DOHH2 (cell line): ENCODE measurements around the gene GTF2H1.

Source experiments
- H3F3A ChIP-seq: fragments of 200-600 bp; sonication (generic), shearing (Covaris generic); 2 replicates; pipeline ENCODE4 v1.6.0; 2016; ENCODE audit warnings: antibody characterized with exemption, mild to moderate bottlenecking; ENCODE audit not compliant: control insufficient read depth, insufficient read depth
- H3K27ac ChIP-seq: fragments of 200-600 bp; sonication (generic); 2 replicates; pipeline ENCODE4 v1.5.1; 2014; ENCODE audit warnings: low read depth, mild to moderate bottlenecking, low read length, moderate library complexity
- H3K27me3 ChIP-seq: fragments of 200-600 bp; sonication (generic); 2 replicates; pipeline ENCODE4 v1.6.1; 2014; ENCODE audit warnings: mild to moderate bottlenecking, low read length, mixed read lengths; ENCODE audit not compliant: control insufficient read depth
- H3K36me3 ChIP-seq: fragments of 200-600 bp; sonication (generic); 2 replicates; pipeline ENCODE4 v1.6.1; 2014; ENCODE audit warnings: mild to moderate bottlenecking, low read length, moderate library complexity, mixed read lengths; ENCODE audit not compliant: control insufficient read depth
- H3K4me1 ChIP-seq: fragments of 200-600 bp; sonication (generic); 2 replicates; pipeline ENCODE4 v1.6.1; 2014; ENCODE audit warnings: mild to moderate bottlenecking, low read length, mixed read lengths; ENCODE audit not compliant: control insufficient read depth
- H3K4me2 ChIP-seq: fragments of 200-600 bp; sonication (generic); 2 replicates; pipeline ENCODE4 v1.6.0; 2014; ENCODE audit warnings: mild to moderate bottlenecking, low read length, moderate library complexity
- H3K4me3 ChIP-seq: fragments of 200-600 bp; sonication (generic); 2 replicates; pipeline ENCODE4 v1.5.1; 2014; ENCODE audit warnings: mild to moderate bottlenecking, low read length, mixed read lengths
- H3K79me2 ChIP-seq: fragments of 200-600 bp; sonication (generic); 2 replicates; pipeline ENCODE4 v1.6.1; 2014; ENCODE audit warnings: mild to moderate bottlenecking, low read length, mixed read lengths; ENCODE audit not compliant: control insufficient read depth
- H3K9me2 ChIP-seq: fragments of 200-600 bp; sonication (generic); replicated peaks from 2 replicates; pipeline ENCODE4 v1.6.1; 2014; ENCODE audit warnings: mild to moderate bottlenecking, low read length, mixed read lengths; ENCODE audit not compliant: control insufficient read depth
- H3K9me3 ChIP-seq: fragments of 200-600 bp; sonication (generic); 2 replicates; pipeline ENCODE4 v1.6.1; 2014; ENCODE audit warnings: antibody characterized with exemption, low read length, mixed read lengths; ENCODE audit not compliant: control insufficient read depth, insufficient read depth
- H4K20me1 ChIP-seq: fragments of 200-600 bp; sonication (generic); 2 replicates; pipeline ENCODE4 v1.6.0; 2014; ENCODE audit warnings: low read depth, mild to moderate bottlenecking, antibody characterized with exemption, low read length, moderate library complexity; ENCODE audit not compliant: control insufficient read depth, insufficient read depth
- CTCF ChIP-seq: fragments of 200-600 bp; sonication (generic); IDR thresholded peaks from one replicate; pipeline ENCODE4 v1.5.1; 2014; ENCODE audit warnings: antibody characterized with exemption, mild to moderate bottlenecking, low read depth, low read length; ENCODE audit not compliant: poor library complexity, severe bottlenecking
- EZH2phosphoT487 ChIP-seq: fragments of 200-600 bp; sonication (generic); IDR thresholded peaks from 2 replicates; pipeline ENCODE4 v1.6.1; 2017; ENCODE audit warnings: borderline replicate concordance, mild to moderate bottlenecking, antibody characterized with exemption, low read length, moderate library complexity, mixed read lengths

The GTF2H1 gene

GRCh38 chr11:18330921-18331320 is 8.6 kb downstream of the GTF2H1 start:
- peaks cover 5% of the 10 kb centered on the region; the same call in 1 of the 2 replicates for H4K20me1 ChIP-seq
- H3K9me2 ChIP-seq, result no peaks in the 10 kb centered on the region
- H3K4me2 ChIP-seq, result no peak overlapping the region
- peaks cover 87% of the 10 kb centered on the region for H3K79me2 ChIP-seq
- H3K27me3 ChIP-seq, result no peaks in the 10 kb centered on the region
- peaks cover 13% of the 10 kb centered on the region for H3K4me1 ChIP-seq
- peaks cover 7% of the 10 kb centered on the region; the same call in 1 of the 2 replicates for H3F3A ChIP-seq
- no peaks in the 10 kb centered on the region for H3K9me3 ChIP-seq
- no peak overlapping the region for H3K4me3 ChIP-seq
- peaks cover 89% of the 10 kb centered on the region for H3K36me3 ChIP-seq
- H3K27ac ChIP-seq, result no peak overlapping the region
- TF ChIP-seq CTCF, result no peak
- no peak for TF ChIP-seq EZH2phosphoT487

GRCh38 chr11:18332302-18332701 is 9.9 kb downstream of the GTF2H1 start:
- H3K4me2 ChIP-seq, result no peak overlapping the region
- peaks cover 73% of the 10 kb centered on the region for H3K79me2 ChIP-seq

GRCh38 chr11:18332891-18333290 is 10.5 kb downstream of the GTF2H1 start:
- no peaks in the 10 kb centered on the region for H3K9me3 ChIP-seq
- no peak overlapping the region for H3K4me2 ChIP-seq
- peaks cover 5% of the 10 kb centered on the region; the same call in 1 of the 2 replicates for H4K20me1 ChIP-seq
- peaks cover 13% of the 10 kb centered on the region for H3K4me1 ChIP-seq
- peaks cover 7% of the 10 kb centered on the region; the same call in 1 of the 2 replicates for H3F3A ChIP-seq
- H3K36me3 ChIP-seq, result peaks cover 89% of the 10 kb centered on the region
- no peaks in the 10 kb centered on the region for H3K9me2 ChIP-seq
- H3K27me3 ChIP-seq, result no peaks in the 10 kb centered on the region
- peaks cover 67% of the 10 kb centered on the region for H3K79me2 ChIP-seq
- no peak overlapping the region for H3K27ac ChIP-seq
- no peak overlapping the region for H3K4me3 ChIP-seq
- no peak for TF ChIP-seq CTCF
- TF ChIP-seq EZH2phosphoT487, result no peak

More at GRCh38 chr11:18332302-18332701, 9.9 kb downstream of the GTF2H1 start:
- Histone ChIP-seq H3K4me1 (peaks cover 13% of the 10 kb centered on the region), H3K4me3 (no peak overlapping the region), H4K20me1 (peaks cover 5% of the 10 kb centered on the region; the same call in 1 of the 2 replicates), H3K36me3 (peaks cover 91% of the 10 kb centered on the region), H3F3A (peaks cover 7% of the 10 kb centered on the region; the same call in 1 of the 2 replicates), H3K27ac (no peak overlapping the region), H3K27me3 (no peaks in the 10 kb centered on the region), H3K9me2 (no peaks in the 10 kb centered on the region), H3K9me3 (no peaks in the 10 kb centered on the region)
- no peak for TF ChIP-seq EZH2phosphoT487
- TF ChIP-seq CTCF, result no peak
